ENCODE results near the gene SMKR1.
"Not testable (repeated sequence)": the region's sequence is repeated elsewhere in the genome, so short reads cannot be mapped to it uniquely, and the experiment has no call there.

- not testable (repeated sequence) for TF ChIP-seq CTCF, POLR2A (IDR thresholded peaks at IDR 0.05)
Measured at GRCh38 chr7:129534558-129535274, 32.4 kb downstream of the SMKR1 start.
